BLaER1 treated with 17β-estradiol and CSF1 and Interleukin-3, amounts not matched to agents 10 nM and 100 nM (cell line): ENCODE data around the gene EEF1A2.

ENCODE experiments used
- H3K27ac ChIP-seq, 11 experiments: shearing (Covaris generic); formaldehyde crosslinking; 2 replicates each; pipeline ENCODE4 v1.8.1; 2022
- H3K27me3 ChIP-seq, 11 experiments: shearing (Covaris generic); formaldehyde crosslinking; 2 replicates each; pipeline ENCODE4 v1.8.1; 2022
- H3K36me3 ChIP-seq, 11 experiments: shearing (Covaris generic); formaldehyde crosslinking; 2 replicates each; pipeline ENCODE4 v1.8.1; 2022
- H3K4me1 ChIP-seq, 10 experiments: shearing (Covaris generic); formaldehyde crosslinking; 2 replicates each; pipeline ENCODE4 v1.8.1; 2022
- H3K4me2 ChIP-seq, 11 experiments: shearing (Covaris generic); formaldehyde crosslinking; 2 replicates each; pipeline ENCODE4 v1.8.1; 2022
- H3K4me3 ChIP-seq, 10 experiments: shearing (Covaris generic); formaldehyde crosslinking; 2 replicates each; pipeline ENCODE4 v1.8.1; 2022
- H3K9ac ChIP-seq, 11 experiments: shearing (Covaris generic); formaldehyde crosslinking; 2 replicates each; pipeline ENCODE4 v1.8.1; 2022
- H3K9me3 ChIP-seq, 11 experiments: shearing (Covaris generic); formaldehyde crosslinking; replicated peaks in 1 of 11; 2 replicates each; pipeline ENCODE4 v1.8.1; 2022
- H4K20me1 ChIP-seq, 11 experiments: shearing (Covaris generic); formaldehyde crosslinking; 2 replicates each; pipeline ENCODE4 v1.8.1; 2022
- Cebpa-rat ChIP-seq, 11 experiments: shearing (Covaris generic); IDR thresholded peaks; 2 replicates each; pipeline ENCODE4 v1.8.1; 2022

The EEF1A2 gene

GRCh38 chr20:63466250-63466825 lies 32.5 kb downstream of the EEF1A2 start:
- Histone ChIP-seq H3K4me1 (peaks cover 0 to 16% (median 8%) of the 10 kb centered on the region in 10 experiments; a peak in 11 of 20 replicates), H3K4me3 (no peak overlapping the region), H3K4me2 (no peak overlapping the region), H4K20me1 (peaks cover 0 to 97% (median 58%) of the 10 kb centered on the region in 11 experiments; a peak in 17 of 22 replicates), H3K36me3 (no peaks in the 10 kb centered on the region), H3K27me3 (peaks cover 95 to 100% (median 100%) of the 10 kb centered on the region in 11 experiments), H3K9me3 (no peaks in the 10 kb centered on the region), H3K27ac (no peak overlapping the region), H3K9ac (no peak overlapping the region)
- no peak for TF ChIP-seq Cebpa-rat (IDR thresholded peaks at IDR 0.05)

- H3K4me2 ChIP-seq, result no peak overlapping the region
- no peak overlapping the region for H3K27ac ChIP-seq
- no peaks in the 10 kb centered on the region for H3K36me3 ChIP-seq
- no peak overlapping the region for H3K4me3 ChIP-seq
- H4K20me1 ChIP-seq, result peaks cover 0 to 97% (median 54%) of the 10 kb centered on the region in 11 experiments; a peak in 16 of 22 replicates
- peaks cover 95 to 100% (median 100%) of the 10 kb centered on the region in 11 experiments for H3K27me3 ChIP-seq
- H3K4me1 ChIP-seq, result peaks cover 0 to 12% (median 2%) of the 10 kb centered on the region in 10 experiments; a peak in 8 of 20 replicates
- no peaks in the 10 kb centered on the region for H3K9me3 ChIP-seq
- H3K9ac ChIP-seq, result no peak overlapping the region
- no peak for TF ChIP-seq Cebpa-rat (IDR thresholded peaks at IDR 0.05)
Observed at GRCh38 chr20:63465380-63466249, 33.3 kb downstream of the EEF1A2 start.

- Histone ChIP-seq H3K4me3 (no peak overlapping the region), H3K9ac (no peak overlapping the region), H3K27me3 (peaks cover 85 to 94% (median 91%) of the 10 kb centered on the region in 11 experiments), H3K9me3 (no peaks in the 10 kb centered on the region), H3K4me2 (no peak overlapping the region), H3K36me3 (no peaks in the 10 kb centered on the region), H4K20me1 (peaks cover 0 to 95% (median 43%) of the 10 kb centered on the region in 11 experiments; a peak in 16 of 22 replicates), H3K4me1 (peaks cover 0 to 17% (median under 1%) of the 10 kb centered on the region in 10 experiments; a peak in 4 of 20 replicates), H3K27ac (no peak overlapping the region)
- TF ChIP-seq Cebpa-rat (IDR thresholded peaks at IDR 0.05), result no peak
Observed at GRCh38 chr20:63464289-63464635, 34.6 kb downstream of the EEF1A2 start.

GRCh38 chr20:63463400-63464288 lies 35.2 kb downstream of the EEF1A2 start:
- Histone ChIP-seq H3K36me3 (no peaks in the 10 kb centered on the region), H3K9me3 (no peaks in the 10 kb centered on the region), H3K27ac (no peak overlapping the region), H3K4me2 (no peak overlapping the region), H3K9ac (no peak overlapping the region), H3K27me3 (peaks cover 79 to 88% (median 85%) of the 10 kb centered on the region in 11 experiments), H4K20me1 (peaks cover 0 to 95% (median 41%) of the 10 kb centered on the region in 11 experiments; a peak in 16 of 22 replicates), H3K4me3 (no peak overlapping the region), H3K4me1 (peaks cover 0 to 24% (median 6%) of the 10 kb centered on the region in 10 experiments; a peak in 16 of 20 replicates)
- TF ChIP-seq Cebpa-rat (IDR thresholded peaks at IDR 0.05), result no peak

GRCh38 chr20:63462244-63462643 lies 36.6 kb downstream of the EEF1A2 start:
- H3K4me3 ChIP-seq, result no peak overlapping the region
- no peak for TF ChIP-seq Cebpa-rat (IDR thresholded peaks at IDR 0.05)
- H3K4me2 ChIP-seq, result no peak overlapping the region
- peaks cover 10 to 38% (median 20%) of the 10 kb centered on the region in 10 experiments for H3K4me1 ChIP-seq
- H3K9me3 ChIP-seq, result no peaks in the 10 kb centered on the region
- no peak overlapping the region for H3K27ac ChIP-seq
- peaks cover 0 to 96% (median 37%) of the 10 kb centered on the region in 11 experiments; a peak in 16 of 22 replicates for H4K20me1 ChIP-seq
- H3K9ac ChIP-seq, result no peak overlapping the region
- H3K27me3 ChIP-seq, result peaks cover 67 to 78% (median 71%) of the 10 kb centered on the region in 11 experiments
- H3K36me3 ChIP-seq, result no peaks in the 10 kb centered on the region

GRCh38 chr20:63461104-63461763 lies 37.6 kb downstream of the EEF1A2 start:
- H3K27me3 ChIP-seq, result peaks cover 57 to 78% (median 62%) of the 10 kb centered on the region in 11 experiments
- H3K4me2 ChIP-seq, result no peak overlapping the region
- peaks cover 0 to 96% (median 38%) of the 10 kb centered on the region in 11 experiments; a peak in 16 of 22 replicates for H4K20me1 ChIP-seq
- H3K4me1 ChIP-seq, result peaks cover 20 to 48% (median 30%) of the 10 kb centered on the region in 10 experiments
- H3K9me3 ChIP-seq, result no peaks in the 10 kb centered on the region
- no peaks in the 10 kb centered on the region for H3K36me3 ChIP-seq
- no peak overlapping the region for H3K4me3 ChIP-seq
- no peak for TF ChIP-seq Cebpa-rat (IDR thresholded peaks at IDR 0.05)
- H3K9ac ChIP-seq, result no peak overlapping the region
- H3K27ac ChIP-seq, result no peak overlapping the region

- H3K4me1 ChIP-seq, result peaks cover 42 to 70% (median 52%) of the 10 kb centered on the region in 10 experiments
- H3K4me2 ChIP-seq, result peak overlapping the region in 8 of 11 experiments; percentile 87 to 99 (median 94); a peak in 13 of 22 replicates
- H3K9me3 ChIP-seq, result no peaks in the 10 kb centered on the region
- H3K4me3 ChIP-seq, result no peak overlapping the region
- TF ChIP-seq Cebpa-rat (IDR thresholded peaks at IDR 0.05), result no peak
- no peak overlapping the region for H3K27ac ChIP-seq
- peaks cover 35 to 73% (median 46%) of the 10 kb centered on the region in 11 experiments for H3K27me3 ChIP-seq
- no peak overlapping the region for H3K9ac ChIP-seq
- H3K36me3 ChIP-seq, result no peaks in the 10 kb centered on the region
- peaks cover 0 to 89% (median 34%) of the 10 kb centered on the region in 11 experiments; a peak in 15 of 22 replicates for H4K20me1 ChIP-seq
Observed at GRCh38 chr20:63459070-63459380, 39.9 kb downstream of the EEF1A2 start.
